ENCODE data around the gene MATR3.

Gene MATR3

GRCh38 chr5:139273322-139273571 is 20.3 kb upstream of the MATR3 start:
- DNase-seq, result no peak

- peak; percentile 83 for DNase-seq
Observed at GRCh38 chr5:139273572-139274289, 19.8 kb upstream of the MATR3 start.

- DNase-seq, result no peak
Observed at GRCh38 chr5:139275536-139275935, 18.0 kb upstream of the MATR3 start.

GRCh38 chr5:139275956-139276355 is 17.6 kb upstream of the MATR3 start:
- DNase-seq, result no peak

GRCh38 chr5:139276426-139276825 is 17.1 kb upstream of the MATR3 start:
- no peak for DNase-seq

GRCh38 chr5:139277171-139277570 is 16.4 kb upstream of the MATR3 start:
- DNase-seq, result no peak

GRCh38 chr5:139278540-139279274 is 14.8 kb upstream of the MATR3 start:
- DNase-seq, result no peak

GRCh38 chr5:139282197-139282557 is 11.4 kb upstream of the MATR3 start:
- DNase-seq, result peak; percentile 36

- no peak for DNase-seq
Observed at GRCh38 chr5:139283252-139284166, 10.0 kb upstream of the MATR3 start.

- no peak for DNase-seq
Observed at GRCh38 chr5:139284295-139284694, 9.2 kb upstream of the MATR3 start.

GRCh38 chr5:139285651-139286392 is 7.7 kb upstream of the MATR3 start:
- DNase-seq, result no peak

GRCh38 chr5:139287890-139288635 is 5.5 kb upstream of the MATR3 start:
- no peak for DNase-seq

GRCh38 chr5:139291051-139291450 is 2.5 kb upstream of the MATR3 start:
- DNase-seq, result no peak

GRCh38 chr5:139293202-139293506 is 386 bp upstream of the MATR3 start:
- DNase-seq, result no peak

GRCh38 chr5:139294374-139295165 is 1.0 kb downstream of the MATR3 start:
- peak; percentile 82 for DNase-seq

- no peak for DNase-seq
Observed at GRCh38 chr5:139295346-139296057, 2.0 kb downstream of the MATR3 start.

GRCh38 chr5:139296198-139296597 is 2.7 kb downstream of the MATR3 start:
- no peak for DNase-seq

GRCh38 chr5:139296862-139297326 is 3.4 kb downstream of the MATR3 start:
- DNase-seq, result no peak

GRCh38 chr5:139297439-139298133 is 4.0 kb downstream of the MATR3 start:
- DNase-seq, result no peak

GRCh38 chr5:139298242-139298641 is 4.7 kb downstream of the MATR3 start:
- no peak for DNase-seq
